Right lobe of liver (tissue), 4 donors: ENCODE data around the gene KCNG4.

ENCODE experiments used
- POLR2A ChIP-seq: fragments of 450-650 bp; IDR thresholded peaks from one replicate; pipeline ENCODE4 v1.6.1; 2017; ENCODE audit warnings: antibody characterized with exemption, mild to moderate bottlenecking
- TF ChIP-seq, protein P1 (sequence below), 4 donors: fragments of 200-600 bp in 3 of 4; fragments of 450-650 bp in 1 of 4; IDR thresholded peaks; one replicate each; pipeline versions ENCODE4 v1.5.1 to v1.8.0; 2016 to 2022; ENCODE audit warnings: antibody characterized with exemption in 4 of 4, mild to moderate bottlenecking in 2 of 4
- donor health status: DM: no; HTN: no; CAD: no.
- donor health status: DM: no; HTN: no; CAD: no.
- donor health status: DM: no; HTN: yes; CAD: no.

DNA sequence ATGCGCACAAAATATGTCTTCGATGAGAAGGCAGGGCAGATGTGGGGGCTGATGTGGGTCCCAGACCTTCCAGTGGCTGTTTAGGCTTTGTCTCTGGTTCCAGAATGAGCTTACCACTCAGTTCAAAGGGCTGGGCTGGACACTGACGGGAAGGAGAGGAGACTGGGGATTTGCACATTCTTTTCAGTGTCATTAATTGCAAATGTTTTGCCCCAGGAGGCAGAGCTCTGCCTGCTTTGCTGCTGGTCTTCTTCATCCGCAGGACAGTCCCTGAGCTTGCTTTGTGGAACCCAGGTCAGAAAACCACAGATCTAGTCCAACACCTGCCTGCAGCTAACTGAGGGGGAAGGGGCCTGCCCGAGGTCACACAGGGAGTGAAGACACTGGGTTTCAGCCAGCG is 20.9 kb downstream of the KCNG4 start:
- TF ChIP-seq, protein P1, sequence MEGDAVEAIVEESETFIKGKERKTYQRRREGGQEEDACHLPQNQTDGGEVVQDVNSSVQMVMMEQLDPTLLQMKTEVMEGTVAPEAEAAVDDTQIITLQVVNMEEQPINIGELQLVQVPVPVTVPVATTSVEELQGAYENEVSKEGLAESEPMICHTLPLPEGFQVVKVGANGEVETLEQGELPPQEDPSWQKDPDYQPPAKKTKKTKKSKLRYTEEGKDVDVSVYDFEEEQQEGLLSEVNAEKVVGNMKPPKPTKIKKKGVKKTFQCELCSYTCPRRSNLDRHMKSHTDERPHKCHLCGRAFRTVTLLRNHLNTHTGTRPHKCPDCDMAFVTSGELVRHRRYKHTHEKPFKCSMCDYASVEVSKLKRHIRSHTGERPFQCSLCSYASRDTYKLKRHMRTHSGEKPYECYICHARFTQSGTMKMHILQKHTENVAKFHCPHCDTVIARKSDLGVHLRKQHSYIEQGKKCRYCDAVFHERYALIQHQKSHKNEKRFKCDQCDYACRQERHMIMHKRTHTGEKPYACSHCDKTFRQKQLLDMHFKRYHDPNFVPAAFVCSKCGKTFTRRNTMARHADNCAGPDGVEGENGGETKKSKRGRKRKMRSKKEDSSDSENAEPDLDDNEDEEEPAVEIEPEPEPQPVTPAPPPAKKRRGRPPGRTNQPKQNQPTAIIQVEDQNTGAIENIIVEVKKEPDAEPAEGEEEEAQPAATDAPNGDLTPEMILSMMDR (IDR thresholded peaks at IDR 0.05): no peak
- TF ChIP-seq POLR2A: no peak
